PC-3 (cell line): Measurements from ENCODE around the gene ZFPM1. TPM values are rescaled to one million over a fixed set of nuclear protein-coding genes. Genes with fewer than 3 reads are reported as not detected.

Experiments used
- ATAC-seq: fragments of 200-7000 bp; cut with Tn5 transposase; 2 replicates; pipeline ENCODE4 v1.9.1; 2020; ENCODE audit warnings: mild to moderate bottlenecking, moderate library complexity
- BruUV-seq: library from RNA; stranded (reverse); fragments of 400-500 nt; replicated peaks from 2 replicates; lab custom pipeline; 2021; lab: Mats Ljungman, UMichigan
- CTCF ChIA-PET: fragments of 300-600 bp; sonication (Branson Sonifier 250); formaldehyde crosslinking; loops from one replicate; lab custom pipeline; 2022; ENCODE audit warnings: antibody characterized with exemption; lab: Charles Lee
- POLR2A ChIA-PET: fragments of 300-600 bp; sonication (Branson Sonifier 250); formaldehyde crosslinking; loops from one replicate; lab custom pipeline; 2022; ENCODE audit warnings: antibody characterized with exemption; ENCODE audit not compliant: unreplicated experiment; lab: Charles Lee
- DNase-seq: peaks from one replicate; pipeline ENCODE4 v3.0.0-alpha.2; 2015
- H2AFZ ChIP-seq: fragments of 300-600 bp; sonication (generic); 2 replicates; pipeline ENCODE4 v1.6.0; 2016; ENCODE audit warnings: antibody characterized with exemption, low read length
- H3F3A ChIP-seq: fragments of 300-600 bp; sonication (generic); one replicate; pipeline ENCODE4 v1.6.0; 2017; ENCODE audit warnings: antibody characterized with exemption, low read length, control low read depth, mild to moderate bottlenecking; ENCODE audit not compliant: unreplicated experiment
- H3K27ac ChIP-seq: fragments of 300-600 bp; sonication (generic); 2 replicates; pipeline ENCODE4 v1.5.1; 2016; ENCODE audit warnings: mild to moderate bottlenecking, low read length
- H3K27me3 ChIP-seq: fragments of 300-600 bp; sonication (generic); 2 replicates; pipeline ENCODE4 v1.6.1; 2016; ENCODE audit warnings: low read length, mixed read lengths
- H3K36me3 ChIP-seq: fragments of 300-600 bp; sonication (generic); 2 replicates; pipeline ENCODE4 v1.6.1; 2016; ENCODE audit warnings: low read depth, mixed run types, low read length, mixed read lengths
- H3K4me1 ChIP-seq: fragments of 300-600 bp; sonication (generic); 2 replicates; pipeline ENCODE4 v1.5.1; 2016; ENCODE audit warnings: low read length; ENCODE audit not compliant: insufficient read depth
- H3K4me2 ChIP-seq: fragments of 300-600 bp; sonication (generic); 2 replicates; pipeline ENCODE4 v1.6.0; 2016; ENCODE audit warnings: low read length
- H3K4me3 ChIP-seq: fragments of 300-600 bp; sonication (generic); 2 replicates; pipeline ENCODE4 v1.5.1; 2016; ENCODE audit warnings: mild to moderate bottlenecking, low read length, mixed read lengths
- H3K79me2 ChIP-seq: fragments of 300-600 bp; sonication (generic); 2 replicates; pipeline ENCODE4 v1.6.1; 2017; ENCODE audit warnings: low read length, mixed read lengths
- H3K9ac ChIP-seq: fragments of 300-600 bp; sonication (generic); 2 replicates; pipeline ENCODE4 v1.6.0; 2016; ENCODE audit warnings: mild to moderate bottlenecking, low read length
- H3K9me2 ChIP-seq: fragments of 300-600 bp; sonication (generic); replicated peaks from 2 replicates; pipeline ENCODE4 v1.6.1; 2016; ENCODE audit warnings: mixed run types, low read length, mixed read lengths
- H3K9me3 ChIP-seq: fragments of 300-600 bp; sonication (generic); 2 replicates; pipeline ENCODE4 v1.6.1; 2016; ENCODE audit warnings: low read length, mixed read lengths
- H4K20me1 ChIP-seq: fragments of 300-600 bp; sonication (generic); 2 replicates; pipeline ENCODE4 v1.6.1; 2016; ENCODE audit warnings: low read length, mixed read lengths
- CTCF ChIP-seq: fragments of 300-600 bp; sonication (generic); conservative IDR thresholded peaks from 2 replicates; pipeline ENCODE4 v1.5.1; 2017; ENCODE audit warnings: antibody characterized with exemption, low read depth, mild to moderate bottlenecking, low read length
- EZH2 ChIP-seq: fragments of 300-600 bp; sonication (generic); IDR thresholded peaks from one replicate; pipeline ENCODE4 v1.6.1; 2017; ENCODE audit warnings: antibody characterized with exemption, mild to moderate bottlenecking, low read length; ENCODE audit not compliant: unreplicated experiment
- EZH2phosphoT487 ChIP-seq: fragments of 300-600 bp; sonication (generic); IDR thresholded peaks from 2 replicates; pipeline ENCODE4 v1.6.1; 2018; ENCODE audit warnings: mild to moderate bottlenecking, antibody characterized with exemption, low read length, borderline replicate concordance
- intact Hi-C: fragments of 100-400 bp; cut with micrococcal nuclease; formaldehyde crosslinking; loops from 2 replicates; pipeline ENCODE4 v1.9.0; 2023
- microRNA-seq: library from miRNA; unstranded; fragments of <30 nt; microRNA quantifications from one replicate; pipeline ENCODE4 v1.1.0, GENCODE V29; 2020; ENCODE audit not compliant: unreplicated experiment
- total RNA-seq: library from RNA; depleted of rRNA; stranded (reverse); fragments of >200 nt; gene quantifications from 2 replicates; pipeline ENCODE4 v1.2.3, GENCODE V29; 2014; rRNA removed

Gene ZFPM1
- total RNA-seq, 1 experiment from 2014 or later: 4.6 TPM

- no TSS peak for BruUV-seq
- Histone ChIP-seq H3K79me2 (peaks cover 44% of the 10 kb centered on the region), H3K27me3 (no peaks in the 10 kb centered on the region), H3K27ac (no peak overlapping the region), H3K9ac (no peak overlapping the region), H3K4me3 (no peak overlapping the region), H3K4me1 (no peaks in the 10 kb centered on the region), H3K9me3 (no peaks in the 10 kb centered on the region), H2AFZ (no peak overlapping the region), H3K36me3 (peaks cover 8% of the 10 kb centered on the region; the same call in 1 of the 2 replicates), H3F3A (no peaks in the 10 kb centered on the region), H3K9me2 (no peaks in the 10 kb centered on the region), H3K4me2 (no peak overlapping the region), H4K20me1 (0 out of 2 replicates have a peak, but pooled peaks cover 3% of the 10 kb centered on the region)
- POLR2A ChIA-PET: no interaction called here
- no peak for ATAC-seq
- CTCF ChIA-PET: no interaction called here
- intact Hi-C loops: no loop called here
- DNase-seq: no peak
- no peak for TF ChIP-seq EZH2phosphoT487
Measured at GRCh38 chr16:88584676-88585075, 131.6 kb downstream of the ZFPM1 start.

GRCh38 chr16:88585269-88585668 lies 132.2 kb downstream of the ZFPM1 start:
- ChIA-PET POLR2A (no interaction called here), CTCF (no interaction called here)
- Histone ChIP-seq H3K27ac (no peak overlapping the region), H3K4me1 (no peaks in the 10 kb centered on the region), H3K9me3 (no peaks in the 10 kb centered on the region), H3K4me2 (no peak overlapping the region), H2AFZ (no peak overlapping the region), H4K20me1 (0 out of 2 replicates have a peak, but pooled peaks cover 3% of the 10 kb centered on the region), H3K4me3 (no peak overlapping the region), H3K9me2 (no peaks in the 10 kb centered on the region), H3K79me2 (peaks cover 43% of the 10 kb centered on the region), H3K9ac (no peak overlapping the region), H3K27me3 (no peaks in the 10 kb centered on the region), H3K36me3 (peaks cover 8% of the 10 kb centered on the region; the same call in 1 of the 2 replicates), H3F3A (no peaks in the 10 kb centered on the region)
- intact Hi-C loops: no loop called here
- no peak for DNase-seq
- ATAC-seq: no peak
- BruUV-seq: no TSS peak
- no peak for TF ChIP-seq EZH2
- no peak for TF ChIP-seq EZH2phosphoT487
- no peak for TF ChIP-seq CTCF

- CTCF ChIA-PET: no interaction called here
- DNase-seq: no peak
Measured at GRCh38 chr16:88585927-88586581, 133.0 kb downstream of the ZFPM1 start.

More at GRCh38 chr16:88585927-88586581, 133.0 kb downstream of the ZFPM1 start:
- Histone ChIP-seq H3K9me3 (no peaks in the 10 kb centered on the region), H3K27ac (no peak overlapping the region), H4K20me1 (0 out of 2 replicates have a peak, but pooled peaks cover 3% of the 10 kb centered on the region), H3K9me2 (no peaks in the 10 kb centered on the region), H3K36me3 (peaks cover 8% of the 10 kb centered on the region; the same call in 1 of the 2 replicates), H3K4me1 (no peaks in the 10 kb centered on the region), H3K79me2 (peaks cover 37% of the 10 kb centered on the region), H3F3A (no peaks in the 10 kb centered on the region), H3K4me2 (no peak overlapping the region), H3K27me3 (no peaks in the 10 kb centered on the region), H3K4me3 (no peak overlapping the region), H2AFZ (no peak overlapping the region), H3K9ac (no peak overlapping the region)
- intact Hi-C loops: no loop called here
- POLR2A ChIA-PET: no interaction called here
- no peak for ATAC-seq
- BruUV-seq: no TSS peak
- TF ChIP-seq CTCF: no peak
- no peak for TF ChIP-seq EZH2phosphoT487
- TF ChIP-seq EZH2: no peak

Small RNA genes lying within 50 kb of the gene (microRNA-seq; reads per million reads assigned to microRNA genes)
- gene MIR5189: not detected

Other genes with a start within 250 kb of the ZFPM1 start
- gene ZNF469, start 70.3 kb upstream of the ZFPM1 start, total RNA-seq: 3.1 and 5.8 TPM in 2 replicates
- gene ZC3H18, start 117.1 kb downstream of the ZFPM1 start, total RNA-seq: 11.8 and 24.5 TPM in 2 replicates
- gene IL17C, start 185.3 kb downstream of the ZFPM1 start, total RNA-seq: not detected in 2 replicates
- gene CYBA, start 197.8 kb downstream of the ZFPM1 start, total RNA-seq: not detected in 2 replicates
- 38.3 and 48.9 TPM in 2 replicates for gene MVD, start 209.8 kb downstream of the ZFPM1 start, total RNA-seq
- 0.22 and 0.46 TPM in 2 replicates for gene SNAI3, start 233.2 kb downstream of the ZFPM1 start, total RNA-seq